CD4-positive, CD25-positive, alpha-beta regulatory T cell (primary cell): Measurements from ENCODE around the gene CDH12. TPM values are rescaled to one million over a fixed set of nuclear protein-coding genes. Genes with fewer than 3 reads are reported as not detected.
A peak's percentile ranks its signal among the peaks of the same experiment; 100 is the strongest.
"Not testable (repeated sequence)": the region's sequence is repeated elsewhere in the genome, so short reads cannot be mapped to it uniquely, and the experiment has no call there.

Experiments
- ATAC-seq, 2 donors: fragments of 150-1000 bp; cut with Tn5 transposase; one replicate each; pipeline ENCODE4 v1.10.0; 2021; ENCODE audit warnings: low read depth in 2 of 2, moderate number of reproducible peaks in 2 of 2, moderate library complexity in 1 of 2
- DNase-seq, 3 donors: peaks; one replicate each; pipeline versions ENCODE4 v3.0.0 to v3.0.0-alpha.2; 2012 to 2022; ENCODE audit warnings: mixed read lengths in 1 of 3
- H3K27ac ChIP-seq: one replicate; pipeline ENCODE4 v1.7.0; 2013; ENCODE audit warnings: mild to moderate bottlenecking, low read length; ENCODE audit not compliant: insufficient read depth, poor library complexity, severe bottlenecking
- H3K27me3 ChIP-seq: one replicate; pipeline ENCODE4 v1.7.0; 2013; ENCODE audit warnings: low read length; ENCODE audit not compliant: control insufficient read depth, insufficient read depth
- H3K36me3 ChIP-seq: one replicate; pipeline ENCODE4 v1.7.0; 2013; ENCODE audit warnings: mild to moderate bottlenecking, low read length, moderate library complexity; ENCODE audit not compliant: control insufficient read depth, insufficient read depth
- H3K4me1 ChIP-seq: 2 replicates; pipeline ENCODE4 v1.7.0; 2013; ENCODE audit warnings: mild to moderate bottlenecking, low read length; ENCODE audit not compliant: insufficient read depth, control insufficient read depth, poor library complexity, severe bottlenecking
- H3K4me3 ChIP-seq: one replicate; pipeline ENCODE4 v1.7.0; 2013; ENCODE audit warnings: low read depth, mild to moderate bottlenecking, low read length, moderate library complexity
- H3K9me3 ChIP-seq, 2 experiments: 1 replicate in 1 of 2; 2 replicates in 1 of 2; pipeline ENCODE4 v1.7.0; 2013; ENCODE audit warnings: low read length in 2 of 2, mild to moderate bottlenecking in 1 of 2, moderate library complexity in 1 of 2; ENCODE audit not compliant: control insufficient read depth in 2 of 2
- H3K27ac Mint-ChIP-seq, 3 donors: one replicate each; pipeline ENCODE4 v1.8.0; 2020 to 2022; ENCODE audit warnings: mild to moderate bottlenecking in 3 of 3, mixed read lengths in 3 of 3, moderate library complexity in 2 of 3
- H3K27me3 Mint-ChIP-seq: one replicate; pipeline ENCODE4 v1.8.0; 2022; ENCODE audit warnings: mild to moderate bottlenecking, mixed read lengths
- H3K36me3 Mint-ChIP-seq: one replicate; pipeline ENCODE4 v1.8.0; 2020; ENCODE audit warnings: mixed read lengths
- H3K4me1 Mint-ChIP-seq, 4 donors: one replicate each; pipeline ENCODE4 v1.8.0; 2020 to 2022; ENCODE audit warnings: mixed read lengths in 4 of 4, mild to moderate bottlenecking in 1 of 4
- H3K4me3 Mint-ChIP-seq, 4 donors: one replicate each; pipeline ENCODE4 v1.8.0; 2020 to 2022; ENCODE audit warnings: mild to moderate bottlenecking in 4 of 4, mixed read lengths in 4 of 4, moderate library complexity in 3 of 4
- H3K9me3 Mint-ChIP-seq, 7 donors: one replicate each; pipeline ENCODE4 v1.8.0; 2020 to 2022; ENCODE audit warnings: mixed read lengths in 7 of 7, mild to moderate bottlenecking in 3 of 7, moderate library complexity in 2 of 7
- polyA plus RNA-seq, 4 donors: library from polyadenylated mRNA; unstranded; fragments of 300-500 nt; fragmentation: Illumina TruSeq; gene quantifications; one replicate each; pipeline ENCODE4 v1.2.3, GENCODE V29; 2021
- total RNA-seq: library from RNA; stranded (reverse); gene quantifications from one replicate; pipeline ENCODE4 v1.2.3, GENCODE V29; 2022

Gene CDH12
- total and polyA plus RNA-seq, 5 donors from 2014 or later, result not detected

DNA sequence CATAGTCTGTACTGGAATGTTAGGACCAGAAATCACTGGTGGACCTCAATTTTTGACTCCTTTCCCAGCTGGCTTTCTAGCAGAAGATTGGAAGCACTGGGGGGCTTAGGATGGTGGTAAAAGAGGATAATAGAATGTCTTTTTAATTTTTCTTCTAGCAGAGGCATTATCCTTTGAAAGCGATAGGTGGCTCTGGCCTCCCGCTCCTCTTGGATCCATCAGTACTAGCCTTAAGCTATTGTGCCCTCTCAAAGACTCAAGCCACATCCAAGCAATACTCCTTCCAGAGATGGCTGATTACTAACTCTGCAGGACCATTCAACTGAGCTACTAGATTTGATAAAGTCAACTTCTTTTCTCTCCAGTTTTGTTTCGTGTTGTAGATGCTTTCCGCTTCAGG is 610.6 kb downstream of the CDH12 start:
- H3K4me3 Mint-ChIP-seq, result no peak overlapping the region
- DNase-seq, result no peak
- no peaks in the 10 kb centered on the region for H3K27me3 Mint-ChIP-seq
- H3K4me1 Mint-ChIP-seq, result no peaks in the 10 kb centered on the region
- no peak overlapping the region for H3K27ac ChIP-seq
- no peak for ATAC-seq
- H3K9me3 Mint-ChIP-seq, result peaks cover 0 to 11% (median 3%) of the 10 kb centered on the region in 7 donors
- no peaks in the 10 kb centered on the region for H3K4me1 ChIP-seq
- no peaks in the 10 kb centered on the region for H3K36me3 Mint-ChIP-seq
- peaks cover 0 to 2% of the 10 kb centered on the region in 2 experiments for H3K9me3 ChIP-seq
- no peak overlapping the region for H3K27ac Mint-ChIP-seq
- H3K36me3 ChIP-seq, result no peaks in the 10 kb centered on the region
- no peak overlapping the region for H3K4me3 ChIP-seq
- no peaks in the 10 kb centered on the region for H3K27me3 ChIP-seq

DNA sequence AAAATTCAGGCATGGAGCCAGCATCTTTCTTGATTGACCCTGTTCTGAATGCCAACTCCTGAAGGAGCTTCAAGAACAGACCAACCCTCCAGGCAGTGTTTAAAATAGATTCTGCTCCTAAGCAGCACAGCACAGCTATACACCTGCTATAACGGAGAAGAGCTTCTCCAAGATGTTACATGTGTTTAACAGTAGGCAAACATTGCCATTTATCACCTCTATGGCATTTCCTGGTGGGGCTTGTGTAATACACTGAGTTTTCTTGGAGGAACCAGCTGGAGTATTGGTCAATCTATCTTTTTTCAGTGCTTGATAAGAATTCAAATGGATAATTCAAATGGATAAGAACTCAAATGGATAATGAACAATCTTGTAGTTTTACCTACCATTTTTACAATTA is 615.1 kb downstream of the CDH12 start:
- no peak overlapping the region for H3K27ac ChIP-seq
- no peaks in the 10 kb centered on the region for H3K27me3 ChIP-seq
- no peak overlapping the region for H3K4me3 Mint-ChIP-seq
- H3K4me1 ChIP-seq, result no peaks in the 10 kb centered on the region
- H3K4me3 ChIP-seq, result no peak overlapping the region
- no peaks in the 10 kb centered on the region for H3K4me1 Mint-ChIP-seq
- no peaks in the 10 kb centered on the region for H3K36me3 ChIP-seq
- no peaks in the 10 kb centered on the region for H3K27me3 Mint-ChIP-seq
- H3K27ac Mint-ChIP-seq, result no peak overlapping the region
- DNase-seq, result no peak
- H3K36me3 Mint-ChIP-seq, result no peaks in the 10 kb centered on the region
- H3K9me3 ChIP-seq, result peaks cover 2 to 5% of the 10 kb centered on the region in 2 experiments
- ATAC-seq, result no peak
- peaks cover 0 to 7% (median 3%) of the 10 kb centered on the region in 7 donors for H3K9me3 Mint-ChIP-seq

DNA sequence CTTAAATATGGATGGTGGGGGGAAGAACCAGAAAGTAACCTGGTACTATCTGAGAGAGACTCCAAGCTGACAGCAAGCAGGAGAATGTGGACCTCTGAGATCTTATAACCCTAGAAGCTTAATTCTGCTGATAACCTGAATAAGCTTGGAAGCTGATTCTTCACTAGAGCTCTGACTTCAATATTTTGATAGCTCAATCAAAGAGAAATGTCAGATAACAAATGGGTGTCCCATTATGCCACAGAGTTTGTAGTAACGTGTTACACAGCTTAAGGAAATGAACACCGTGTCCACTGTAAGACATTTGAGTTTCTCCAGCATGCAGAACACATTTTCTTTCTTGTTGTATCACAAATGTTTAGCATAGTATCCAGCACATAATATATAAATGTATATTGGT is 626.7 kb downstream of the CDH12 start:
- no peaks in the 10 kb centered on the region for H3K36me3 ChIP-seq
- no peak overlapping the region for H3K4me3 Mint-ChIP-seq
- no peak overlapping the region for H3K27ac Mint-ChIP-seq
- no peak overlapping the region for H3K4me3 ChIP-seq
- H3K27me3 Mint-ChIP-seq, result no peaks in the 10 kb centered on the region
- peaks cover 0 to 15% (median 3%) of the 10 kb centered on the region in 7 donors for H3K9me3 Mint-ChIP-seq
- H3K27me3 ChIP-seq, result no peaks in the 10 kb centered on the region
- no peaks in the 10 kb centered on the region for H3K4me1 ChIP-seq
- peaks cover 0 to 4% of the 10 kb centered on the region in 2 experiments for H3K9me3 ChIP-seq
- H3K4me1 Mint-ChIP-seq, result no peaks in the 10 kb centered on the region
- no peak for DNase-seq
- no peaks in the 10 kb centered on the region for H3K36me3 Mint-ChIP-seq
- H3K27ac ChIP-seq, result no peak overlapping the region
- no peak for ATAC-seq

DNA sequence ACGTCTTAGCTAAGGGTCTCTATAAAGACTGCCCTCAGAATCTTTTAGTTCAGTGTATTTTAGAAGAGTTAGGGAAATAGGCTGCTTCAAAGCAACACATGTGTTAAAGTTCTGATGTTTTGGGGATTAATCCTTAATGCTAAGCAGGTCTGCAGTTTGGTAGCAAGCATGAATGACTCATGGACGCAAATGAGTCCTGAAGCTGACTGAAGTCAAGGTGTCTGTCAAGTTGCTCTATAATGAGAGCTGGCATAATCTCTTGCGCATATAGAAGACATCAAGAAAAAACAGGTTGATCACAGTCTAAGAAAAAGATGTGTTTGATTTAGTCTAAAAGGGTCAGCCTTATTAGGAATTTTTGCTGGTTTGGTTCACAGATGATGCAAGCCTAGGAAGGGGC is 630.1 kb downstream of the CDH12 start:
- Histone ChIP-seq H3K36me3 (no peaks in the 10 kb centered on the region), H3K27me3 (no peaks in the 10 kb centered on the region), H3K9me3 (peaks cover 0 to 4% of the 10 kb centered on the region in 2 experiments), H3K4me1 (no peaks in the 10 kb centered on the region), H3K27ac (no peak overlapping the region), H3K4me3 (no peak overlapping the region)
- no peaks in the 10 kb centered on the region for H3K4me1 Mint-ChIP-seq
- H3K36me3 Mint-ChIP-seq, result no peaks in the 10 kb centered on the region
- H3K9me3 Mint-ChIP-seq, result peaks cover 0 to 15% (median 1%) of the 10 kb centered on the region in 7 donors
- DNase-seq (no peak), ATAC-seq (no peak)
- no peak overlapping the region for H3K27ac Mint-ChIP-seq
- H3K4me3 Mint-ChIP-seq, result no peak overlapping the region
- no peaks in the 10 kb centered on the region for H3K27me3 Mint-ChIP-seq

DNA sequence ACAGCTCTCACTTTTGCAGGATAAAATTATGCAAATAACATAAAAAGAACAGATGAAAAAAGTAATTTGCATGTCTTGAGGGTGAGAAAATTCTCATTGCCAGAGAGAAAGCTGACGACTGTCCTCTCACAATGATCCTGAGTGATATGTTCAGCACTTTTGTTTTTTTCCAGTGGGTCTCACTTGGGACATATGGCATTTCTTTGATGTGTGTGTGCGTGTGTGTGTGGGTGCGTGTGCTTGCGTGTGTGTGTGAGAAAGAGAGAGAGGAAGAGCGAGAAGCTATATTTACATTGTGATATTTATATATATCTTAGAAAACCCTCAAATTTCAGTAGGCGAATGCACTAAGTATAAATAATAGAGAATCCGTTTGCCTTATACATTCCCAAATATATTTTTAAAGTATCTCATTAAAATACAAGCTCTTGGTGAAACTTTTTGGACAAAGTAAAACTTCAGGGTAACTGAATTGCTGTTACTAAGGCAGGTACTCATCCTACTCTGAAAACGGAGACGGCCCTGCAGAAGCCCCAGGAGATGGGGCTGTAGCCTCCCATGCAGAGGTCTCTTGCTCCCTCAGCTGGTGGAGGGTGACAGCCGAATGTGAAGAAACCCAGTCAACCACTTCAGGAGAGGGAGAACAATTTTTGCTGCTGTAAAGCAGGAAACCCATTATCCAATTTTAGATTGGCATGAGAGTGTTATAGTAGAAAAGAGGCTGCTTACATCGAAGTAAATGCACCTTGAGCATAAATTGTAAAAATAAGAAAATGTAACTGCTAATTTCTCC is 639.2 kb downstream of the CDH12 start:
- H3K27ac ChIP-seq, H3K36me3 Mint-ChIP-seq, DNase-seq, H3K4me3 Mint-ChIP-seq, H3K9me3 ChIP-seq, H3K4me3 ChIP-seq, H3K36me3 ChIP-seq, H3K4me1 ChIP-seq, H3K27me3 ChIP-seq, H3K4me1 Mint-ChIP-seq, H3K27ac Mint-ChIP-seq, H3K9me3 Mint-ChIP-seq, H3K27me3 Mint-ChIP-seq: not testable (repeated sequence)
- ATAC-seq, result peak in 1 of 2 donors; percentile 34

DNA sequence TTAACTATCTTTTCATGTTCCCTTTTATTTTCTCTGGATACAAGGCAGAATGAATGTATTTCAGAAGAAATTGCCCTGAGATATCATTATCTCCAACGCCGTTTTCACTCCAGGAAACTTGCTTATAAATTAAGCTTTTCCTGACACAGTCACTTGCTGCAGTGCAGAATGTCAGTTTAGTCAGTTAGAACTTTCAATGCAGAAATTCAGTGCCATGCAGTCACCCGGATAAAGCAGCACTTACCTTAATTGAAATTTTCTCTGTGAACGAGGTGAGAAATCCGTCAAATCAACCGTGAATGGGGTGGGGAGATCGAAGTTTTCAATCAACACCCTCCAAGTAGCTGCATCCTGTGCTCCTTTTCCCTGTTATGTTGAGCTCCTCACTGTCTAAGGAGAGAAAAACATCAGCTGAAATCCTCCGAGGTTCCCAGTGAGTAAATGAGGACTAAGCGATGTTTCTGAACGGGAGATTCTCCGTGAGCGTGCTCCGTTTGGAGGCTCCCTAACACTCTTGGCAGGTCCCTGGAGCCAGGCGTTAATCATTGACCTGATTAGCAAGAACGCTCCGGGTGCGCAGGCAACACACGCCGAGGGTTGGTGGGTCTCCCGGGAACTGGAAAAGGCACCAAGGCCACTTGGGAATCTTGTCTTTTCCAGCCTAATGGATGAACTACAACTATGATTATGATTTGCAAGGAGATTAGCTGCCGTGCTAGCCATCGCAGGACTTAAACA is 640.7 kb downstream of the CDH12 start:
- not testable (repeated sequence) for H3K4me3 Mint-ChIP-seq, H3K27ac ChIP-seq, H3K4me1 ChIP-seq, DNase-seq, H3K36me3 ChIP-seq, H3K9me3 ChIP-seq, ATAC-seq, H3K4me1 Mint-ChIP-seq, H3K9me3 Mint-ChIP-seq, H3K36me3 Mint-ChIP-seq, H3K27ac Mint-ChIP-seq, H3K27me3 Mint-ChIP-seq, H3K4me3 ChIP-seq, H3K27me3 ChIP-seq

DNA sequence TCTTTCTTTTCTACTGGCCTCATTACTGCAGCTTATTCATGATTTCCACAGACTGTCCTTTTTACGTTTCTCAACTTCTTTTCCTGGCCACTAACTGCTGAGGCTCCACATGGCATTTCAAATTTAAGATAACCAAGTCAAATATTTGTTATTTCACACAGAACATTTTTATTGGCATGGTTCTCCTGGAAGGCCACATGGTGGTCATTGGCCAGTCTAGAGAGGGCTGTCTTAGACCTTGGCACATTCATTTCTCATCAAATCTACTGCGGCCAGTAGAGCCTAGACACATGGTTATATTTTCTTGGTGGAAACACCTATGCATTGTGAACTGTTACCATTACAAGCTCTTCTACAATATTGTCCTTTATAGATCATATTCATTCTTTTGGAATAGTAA is 644.7 kb downstream of the CDH12 start:
- not testable (repeated sequence) for H3K4me1 ChIP-seq, H3K4me1 Mint-ChIP-seq, DNase-seq, H3K9me3 Mint-ChIP-seq, H3K4me3 ChIP-seq, H3K27me3 Mint-ChIP-seq, H3K4me3 Mint-ChIP-seq, H3K9me3 ChIP-seq, H3K27ac ChIP-seq, H3K27ac Mint-ChIP-seq, H3K36me3 ChIP-seq, H3K27me3 ChIP-seq, H3K36me3 Mint-ChIP-seq, ATAC-seq

DNA sequence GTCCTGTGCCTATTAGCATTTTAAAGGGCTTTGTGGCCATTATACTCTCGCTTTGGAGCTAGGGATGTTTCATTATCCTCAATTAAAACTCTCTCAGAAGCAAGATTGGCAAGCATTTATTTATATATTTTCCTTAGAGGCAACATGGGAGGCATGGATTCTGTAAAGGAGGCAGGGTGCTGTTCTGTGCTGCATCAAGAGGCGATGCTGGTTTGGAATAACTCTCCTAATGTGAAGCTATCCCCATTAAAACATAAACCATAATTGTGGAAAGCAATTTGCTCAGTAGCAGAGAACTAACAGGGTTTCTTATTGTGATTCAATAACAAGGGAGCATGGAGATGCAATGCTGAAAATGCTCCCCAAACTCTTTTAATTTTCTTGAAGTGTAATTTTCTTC is 664.5 kb downstream of the CDH12 start:
- ATAC-seq, H3K27me3 ChIP-seq, H3K36me3 ChIP-seq, H3K4me3 ChIP-seq, H3K4me1 ChIP-seq, H3K4me3 Mint-ChIP-seq, DNase-seq, H3K36me3 Mint-ChIP-seq, H3K27ac ChIP-seq, H3K4me1 Mint-ChIP-seq, H3K9me3 ChIP-seq, H3K27ac Mint-ChIP-seq, H3K27me3 Mint-ChIP-seq: not testable (repeated sequence)
- H3K9me3 Mint-ChIP-seq, result peaks cover 0 to 20% (median 8%) of the 10 kb centered on the region in 7 donors
